A673 (cell line): ENCODE results near the gene PDCD1. TPM values are rescaled to one million over a fixed set of nuclear protein-coding genes. Genes with fewer than 3 reads are reported as not detected.
"Not testable (repeated sequence)": the region's sequence is repeated elsewhere in the genome, so short reads cannot be mapped to it uniquely, and the experiment has no call there.

ENCODE experiments used
- BruUV-seq: library from RNA; stranded (reverse); fragments of 400-500 nt; replicated peaks from 2 replicates; lab custom pipeline; 2021; lab: Mats Ljungman, UMichigan
- CTCF ChIA-PET: fragments of 300-600 bp; sonication (Branson Sonifier 250); formaldehyde crosslinking; loops from one replicate; lab custom pipeline; 2022; ENCODE audit warnings: antibody characterized with exemption; lab: Charles Lee
- POLR2A ChIA-PET: fragments of 300-600 bp; sonication (Branson Sonifier 250); formaldehyde crosslinking; loops from one replicate; lab custom pipeline; 2022; ENCODE audit warnings: antibody characterized with exemption; ENCODE audit not compliant: low non-redundant PET; lab: Charles Lee
- DNase-seq: peaks from one replicate; pipeline ENCODE4 v3.0.0-alpha.2; 2015; ENCODE audit warnings: low spot score
- H3K27ac ChIP-seq: fragments of 200-600 bp; sonication (generic); 2 replicates; pipeline ENCODE4 v1.5.1; 2016; ENCODE audit warnings: mixed run types, low read depth, mild to moderate bottlenecking, mixed read lengths, antibody characterized with exemption, low read length; ENCODE audit not compliant: poor library complexity, severe bottlenecking
- H3K27me3 ChIP-seq: fragments of 200-600 bp; sonication (generic); replicated peaks from 2 replicates; pipeline ENCODE4 v1.6.1; 2017; ENCODE audit warnings: mixed run types, low read depth, mild to moderate bottlenecking, mixed read lengths, antibody characterized with exemption, low read length; ENCODE audit not compliant: insufficient read depth, poor library complexity
- H3K36me3 ChIP-seq: fragments of 200-600 bp; sonication (generic); 2 replicates; pipeline ENCODE4 v1.6.1; 2016; ENCODE audit warnings: mixed run types, mild to moderate bottlenecking, mixed read lengths, antibody characterized with exemption, low read length; ENCODE audit not compliant: insufficient read depth, poor library complexity, severe bottlenecking
- H3K4me1 ChIP-seq: fragments of 200-600 bp; sonication (generic); 2 replicates; pipeline ENCODE4 v1.6.1; 2017; ENCODE audit warnings: mixed run types, mild to moderate bottlenecking, mixed read lengths, antibody characterized with exemption, low read length; ENCODE audit not compliant: insufficient read depth, poor library complexity, severe bottlenecking
- H3K4me3 ChIP-seq: fragments of 200-600 bp; sonication (generic); 2 replicates; pipeline ENCODE4 v1.5.1; 2016; ENCODE audit warnings: low read depth, mixed run types, mild to moderate bottlenecking, mixed read lengths, low read length; ENCODE audit not compliant: poor library complexity, severe bottlenecking
- H3K9me3 ChIP-seq: fragments of 200-600 bp; sonication (generic); 2 replicates; pipeline ENCODE4 v1.6.1; 2016; ENCODE audit warnings: mixed run types, low read depth, mild to moderate bottlenecking, mixed read lengths, antibody characterized with exemption, low read length; ENCODE audit not compliant: poor library complexity, severe bottlenecking
- CTCF ChIP-seq: fragments of 300-800, 200-600 bp; sonication (generic); conservative IDR thresholded peaks from 2 replicates; pipeline ENCODE4 v1.5.1; 2017; ENCODE audit warnings: low read depth, mild to moderate bottlenecking, antibody characterized with exemption, low read length, moderate library complexity, mixed read lengths
- EZH2 ChIP-seq: fragments of 200-600 bp; sonication (generic); IDR thresholded peaks from 2 replicates; pipeline ENCODE4 v1.6.1; 2017; ENCODE audit warnings: borderline replicate concordance, low read depth, mild to moderate bottlenecking, mixed read lengths, antibody characterized with exemption, low read length; ENCODE audit not compliant: poor library complexity, severe bottlenecking
- intact Hi-C: fragments of 100-400 bp; cut with micrococcal nuclease; formaldehyde crosslinking; loops from one replicate; pipeline ENCODE4 v1.10.0; 2022; ENCODE audit not compliant: unreplicated experiment
- total RNA-seq: library from RNA; stranded (reverse); gene quantifications from 2 replicates; pipeline ENCODE4 v1.2.3, GENCODE V29; 2021

Gene PDCD1
- total RNA-seq, 1 experiment from 2014 or later = 0.34 TPM

GRCh38 chr2:241822264-241822623 is 36.5 kb downstream of the PDCD1 start:
- BruUV-seq = TSS peak; percentile 34
- peaks cover 28% of the 10 kb centered on the region for H3K4me1 ChIP-seq
- H3K27ac ChIP-seq = peak overlapping the region; percentile 92
- TF ChIP-seq CTCF = no peak
- TF ChIP-seq EZH2 = no peak
- ChIA-PET POLR2A (no interaction called here), CTCF (no interaction called here)
- H3K4me3 ChIP-seq = no peak overlapping the region
- no peak for DNase-seq
- H3K27me3 ChIP-seq = no peaks in the 10 kb centered on the region
- H3K36me3 ChIP-seq = no peaks in the 10 kb centered on the region
- intact Hi-C loops = no loop called here
- H3K9me3 ChIP-seq = peaks cover 13% of the 10 kb centered on the region

DNA sequence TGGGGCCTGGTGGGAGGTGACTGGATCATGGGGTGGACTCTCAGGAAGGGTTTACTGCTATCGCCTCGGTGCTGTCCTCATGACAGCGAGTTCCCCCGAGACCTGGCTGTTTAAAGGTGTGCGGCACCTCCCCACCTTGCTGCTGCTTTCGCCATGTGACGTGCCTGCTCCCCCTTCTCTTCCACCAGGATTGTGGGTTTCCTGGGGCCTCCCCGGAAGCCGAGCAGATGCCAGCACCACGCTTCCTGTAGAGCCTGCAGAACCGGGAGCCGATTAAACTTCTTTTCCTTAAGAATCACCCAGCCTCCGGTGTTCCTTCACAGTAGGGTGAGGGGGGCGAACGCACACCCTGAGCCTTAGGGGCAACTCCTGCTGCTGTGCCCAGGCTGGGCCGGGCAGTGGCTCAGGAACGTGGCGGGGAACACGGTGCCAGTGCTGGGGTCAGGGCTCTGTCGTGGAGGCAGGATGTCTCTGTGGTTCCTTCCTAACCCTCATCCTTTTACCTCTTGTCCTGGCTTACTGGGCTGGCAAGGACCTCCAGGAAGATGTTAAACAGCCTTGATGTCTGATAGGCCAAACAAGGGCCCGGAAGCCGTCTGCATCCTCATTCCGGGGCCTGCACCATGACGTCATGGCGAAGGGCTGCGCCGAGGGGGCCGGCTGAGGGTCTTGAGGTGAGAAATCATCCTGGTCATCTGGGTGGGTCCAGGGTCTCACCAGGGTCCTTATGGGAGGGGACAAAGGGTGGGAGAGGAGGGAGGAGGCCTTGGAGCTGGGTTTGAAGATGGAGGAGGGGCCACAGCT is 37.0 kb downstream of the PDCD1 start:
- H3K27me3 ChIP-seq = no peaks in the 10 kb centered on the region
- intact Hi-C loops = no loop called here
- ChIA-PET POLR2A (no interaction called here), CTCF (no interaction called here)
- peaks cover 8% of the 10 kb centered on the region for H3K9me3 ChIP-seq
- peak overlapping the region; percentile 92 for H3K27ac ChIP-seq
- peak; percentile 65 for DNase-seq
- TF ChIP-seq CTCF = no peak
- TF ChIP-seq EZH2 = no peak
- H3K36me3 ChIP-seq = no peaks in the 10 kb centered on the region
- H3K4me3 ChIP-seq = no peak overlapping the region
- peaks cover 33% of the 10 kb centered on the region for H3K4me1 ChIP-seq
- BruUV-seq = no TSS peak

DNA sequence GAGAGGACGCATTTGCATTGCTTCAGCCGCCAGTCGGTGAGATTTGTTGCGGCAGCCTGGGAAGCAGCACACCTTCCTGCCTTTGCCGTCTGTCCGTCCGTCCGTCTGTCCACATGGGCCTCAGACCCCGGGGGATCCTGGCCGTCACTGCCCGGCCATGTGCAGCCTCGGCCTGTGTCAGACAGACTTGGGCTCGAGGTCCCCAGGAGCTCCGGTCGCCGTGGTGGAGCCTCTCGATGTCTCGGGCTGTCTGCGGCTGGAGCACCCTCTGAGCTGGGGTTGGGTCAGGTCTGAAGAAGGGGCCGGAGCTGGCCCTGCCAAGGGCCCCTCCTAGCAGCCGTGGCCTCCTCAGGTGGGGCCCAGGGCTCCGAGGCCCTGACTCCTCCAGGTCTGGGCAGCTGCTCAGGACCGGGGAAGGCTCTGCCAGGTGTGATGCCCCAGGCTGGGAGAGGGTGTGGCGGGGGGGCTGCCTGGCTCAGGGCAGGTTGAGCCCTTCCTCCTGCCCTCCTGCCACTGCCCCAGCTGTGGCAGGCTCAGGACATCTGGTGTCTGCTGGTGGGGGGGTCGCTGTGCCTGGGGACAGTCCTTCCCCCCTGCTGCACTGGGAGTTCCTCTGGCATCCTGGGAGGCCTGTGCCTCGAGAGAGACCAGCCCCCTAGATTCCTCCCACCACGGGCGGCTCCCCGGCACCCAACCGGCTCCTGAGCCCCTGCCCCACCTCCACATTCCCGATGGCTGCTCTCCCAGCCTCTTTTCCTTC is 37.9 kb downstream of the PDCD1 start:
- Histone ChIP-seq H3K27me3 (no peaks in the 10 kb centered on the region), H3K4me1 (peaks cover 42% of the 10 kb centered on the region), H3K36me3 (no peaks in the 10 kb centered on the region), H3K27ac (peak overlapping the region; percentile 92), H3K9me3 (peaks cover under 1% of the 10 kb centered on the region), H3K4me3 (no peak overlapping the region)
- intact Hi-C loops = no loop called here
- ChIA-PET CTCF (interaction anchor here (0.6 kb wide), 1 partner anchor 91 kb away, joined by 3 read pairs; no protein-coding TSS in a partner anchor), POLR2A (no interaction called here)
- TSS peak; percentile 86 for BruUV-seq
- TF ChIP-seq EZH2 = no peak
- no peak for TF ChIP-seq CTCF
- DNase-seq = no peak

GRCh38 chr2:241819947-241820624 is 38.6 kb downstream of the PDCD1 start:
- peak overlapping the region; percentile 92 for H3K27ac ChIP-seq
- CTCF ChIA-PET = interaction anchor here (0.6 kb wide), 1 partner anchor 90 kb away, joined by 3 read pairs; no protein-coding TSS in a partner anchor
- intact Hi-C loops, H3K27me3 ChIP-seq, DNase-seq, H3K36me3 ChIP-seq, H3K4me3 ChIP-seq, H3K9me3 ChIP-seq, BruUV-seq, POLR2A ChIA-PET: not testable (repeated sequence)
- H3K4me1 ChIP-seq = peaks cover 44% of the 10 kb centered on the region
